ENCODE results near the gene ZNF837. TPM values are rescaled to one million over a fixed set of nuclear protein-coding genes. Genes with fewer than 3 reads are reported as not detected.
A peak's percentile ranks its signal among the peaks of the same experiment; 100 is the strongest.
"Not testable (repeated sequence)": the region's sequence is repeated elsewhere in the genome, so short reads cannot be mapped to it uniquely, and the experiment has no call there.

ZNF837 gene
- polyA plus RNA-seq, 12 donors, result 0.65 to 8.8 (median 1.2) TPM; not detected in 1

DNA sequence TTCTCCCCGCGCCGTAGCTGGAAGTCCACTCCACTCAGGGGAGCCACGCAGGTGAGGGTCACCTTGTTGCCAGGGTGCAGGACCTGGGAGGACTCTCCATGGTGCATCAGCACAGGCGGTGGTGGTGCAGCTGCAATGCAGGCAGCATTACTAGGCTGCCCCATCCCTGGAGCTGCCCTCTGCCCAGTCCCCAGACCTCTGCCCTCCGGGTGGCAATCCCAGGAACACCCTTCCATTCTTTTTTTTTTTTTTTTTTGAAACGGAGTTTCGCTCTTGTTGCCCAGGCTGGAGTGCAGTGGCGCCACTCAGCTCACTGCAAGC is 29.3 kb downstream of the ZNF837 start:
- no peak for DNase-seq

DNA sequence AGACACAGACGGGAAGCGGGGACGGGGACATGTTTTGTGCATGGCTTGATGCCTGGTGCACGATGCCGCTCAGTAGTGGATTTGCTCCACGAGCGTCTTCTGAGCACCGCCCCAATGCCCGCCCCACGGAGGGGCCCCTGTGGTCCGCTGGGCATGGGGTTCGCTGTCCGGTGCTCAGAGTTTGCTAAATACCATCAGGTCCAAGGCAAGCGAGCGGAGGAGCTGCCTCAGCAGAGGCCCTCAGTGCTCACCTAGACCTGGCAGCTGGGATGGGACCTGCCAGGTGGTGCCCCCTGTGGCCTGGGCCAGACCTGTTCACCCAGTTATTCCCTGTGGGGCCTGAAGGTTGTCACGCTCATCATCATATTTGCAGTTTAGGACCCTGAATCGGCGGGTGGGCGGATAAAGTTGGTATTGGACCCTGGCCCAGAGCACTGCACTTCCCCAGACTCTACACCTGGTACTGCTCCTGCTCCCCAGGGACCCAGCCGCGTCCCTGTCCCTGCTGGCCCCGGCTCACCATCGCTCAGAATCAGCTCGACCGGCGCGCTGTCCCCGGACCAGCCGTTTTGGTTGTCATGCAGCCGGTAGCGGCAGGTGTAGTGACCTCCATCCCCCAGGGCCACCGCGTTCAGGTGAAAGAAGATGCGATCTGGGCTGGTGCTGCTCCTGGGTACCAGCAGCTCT is 29.8 kb downstream of the ZNF837 start:
- no peak for DNase-seq

GRCh38 chr19:58350001-58350861 is 30.6 kb downstream of the ZNF837 start:
- no peak for DNase-seq

DNA sequence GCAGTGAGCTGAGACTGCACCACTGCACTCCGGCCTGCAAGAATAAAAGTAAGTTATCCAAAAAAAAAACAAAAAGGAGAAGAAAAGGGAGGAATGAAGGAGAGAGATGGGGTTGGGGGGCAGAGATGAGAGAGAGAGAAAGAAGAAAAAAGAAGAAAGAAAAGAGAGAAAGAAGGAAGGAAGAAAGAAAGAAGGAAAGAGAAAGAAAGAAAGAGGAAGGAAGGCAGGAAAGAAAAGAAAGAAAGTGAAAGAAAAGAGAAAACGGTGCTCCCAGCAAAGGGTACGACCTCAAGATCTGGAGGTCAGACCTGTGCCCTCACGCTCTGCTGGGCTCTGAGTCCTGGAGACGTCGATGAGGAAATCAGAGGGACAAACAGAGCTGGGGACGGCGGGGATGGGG is 31.2 kb downstream of the ZNF837 start:
- DNase-seq, result no peak

DNA sequence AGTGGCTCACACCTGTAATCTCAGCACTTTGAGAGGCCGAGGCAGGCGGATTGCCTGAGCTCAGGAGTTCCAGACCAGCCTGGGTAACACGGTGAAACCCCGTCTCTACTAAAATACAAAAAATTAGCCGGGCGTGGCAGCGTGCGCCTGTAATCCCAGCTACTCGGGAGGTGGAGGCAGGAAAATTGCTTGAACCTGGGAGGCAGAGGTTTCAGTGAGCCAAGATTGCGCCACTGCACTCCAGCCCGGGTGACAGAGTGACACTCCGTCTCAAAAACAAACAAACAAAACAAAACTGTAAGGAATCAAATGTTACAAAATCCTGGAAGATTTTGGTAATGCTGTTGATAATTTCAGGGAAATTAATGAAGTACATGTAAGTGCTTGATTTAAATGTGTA is 32.8 kb downstream of the ZNF837 start:
- not testable (repeated sequence) for DNase-seq

GRCh38 chr19:58346961-58347929 is 33.6 kb downstream of the ZNF837 start:
- peak; percentile 20 for DNase-seq

- DNase-seq, result no peak
Observed at GRCh38 chr19:58345558-58345957, 35.3 kb downstream of the ZNF837 start.

DNA sequence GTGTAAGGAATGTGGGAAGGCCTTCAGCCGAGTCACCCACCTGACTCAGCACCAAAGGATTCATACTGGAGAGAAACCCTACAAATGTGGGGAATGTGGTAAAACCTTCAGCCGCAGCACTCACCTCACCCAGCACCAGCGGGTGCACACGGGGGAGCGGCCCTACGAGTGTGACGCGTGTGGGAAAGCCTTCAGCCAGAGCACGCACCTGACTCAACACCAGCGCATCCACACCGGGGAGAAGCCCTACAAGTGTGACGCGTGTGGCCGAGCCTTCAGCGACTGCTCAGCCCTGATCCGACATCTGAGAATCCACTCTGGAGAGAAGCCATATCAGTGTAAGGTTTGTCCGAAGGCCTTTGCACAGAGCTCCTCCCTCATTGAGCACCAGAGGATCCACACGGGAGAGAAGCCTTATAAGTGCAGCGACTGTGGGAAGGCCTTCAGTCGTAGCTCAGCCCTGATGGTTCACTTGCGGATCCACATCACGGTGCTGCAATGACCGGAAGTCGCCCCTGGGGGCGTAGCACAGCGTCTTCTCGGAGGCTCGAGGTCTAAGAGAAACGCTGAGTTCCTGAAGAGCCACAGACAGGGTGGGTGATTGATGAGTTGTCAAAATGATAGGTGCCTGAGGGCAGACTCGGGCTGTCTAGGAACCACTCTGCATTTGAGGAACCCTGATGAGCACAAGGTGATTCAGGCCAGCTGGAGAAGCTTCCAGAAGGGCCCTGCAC is 41.8 kb downstream of the ZNF837 start:
- no peak for DNase-seq

- DNase-seq, result no peak
Observed at GRCh38 chr19:58338336-58338735, 42.5 kb downstream of the ZNF837 start.

DNA sequence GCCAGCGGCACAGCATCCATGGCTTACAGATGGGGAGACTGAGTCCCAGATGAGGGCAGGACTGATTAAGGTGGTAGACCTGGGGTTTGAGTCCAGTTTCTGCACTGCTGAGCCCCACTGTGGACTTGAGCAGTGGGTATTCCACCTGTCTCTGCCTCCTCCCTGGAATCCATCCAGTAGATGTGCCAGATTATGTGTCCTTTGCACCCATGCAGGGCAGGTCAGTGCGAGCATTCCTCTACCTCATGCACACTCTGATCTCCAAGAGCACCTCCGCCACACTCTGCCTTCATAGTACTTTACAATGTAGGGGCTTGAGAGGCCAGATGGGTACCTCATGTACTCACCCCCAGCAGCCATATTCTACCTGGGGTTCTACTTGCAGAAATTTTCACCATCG is 44.0 kb downstream of the ZNF837 start:
- no peak for DNase-seq

DNA sequence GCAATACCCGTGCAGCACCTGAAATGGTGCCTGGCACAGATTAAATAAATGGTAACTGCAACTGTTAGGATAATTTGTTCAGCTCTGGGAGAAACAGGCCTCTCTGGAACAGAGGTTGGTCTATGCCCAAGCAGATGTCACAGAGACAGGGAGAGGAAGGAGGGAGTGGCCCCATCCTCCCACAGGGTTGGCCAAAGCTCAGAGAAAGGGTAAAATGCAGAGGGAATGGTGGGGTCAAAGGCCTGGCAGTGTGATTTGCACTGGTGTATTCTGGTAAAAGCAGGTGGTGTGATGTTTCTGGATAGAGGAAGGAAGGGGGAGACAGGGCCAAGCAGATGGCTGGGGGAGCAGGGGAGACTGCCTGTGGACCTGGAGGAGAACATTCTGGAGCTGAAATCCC is 44.6 kb downstream of the ZNF837 start:
- no peak for DNase-seq

GRCh38 chr19:58335630-58336029 is 45.2 kb downstream of the ZNF837 start:
- DNase-seq, result no peak

DNA sequence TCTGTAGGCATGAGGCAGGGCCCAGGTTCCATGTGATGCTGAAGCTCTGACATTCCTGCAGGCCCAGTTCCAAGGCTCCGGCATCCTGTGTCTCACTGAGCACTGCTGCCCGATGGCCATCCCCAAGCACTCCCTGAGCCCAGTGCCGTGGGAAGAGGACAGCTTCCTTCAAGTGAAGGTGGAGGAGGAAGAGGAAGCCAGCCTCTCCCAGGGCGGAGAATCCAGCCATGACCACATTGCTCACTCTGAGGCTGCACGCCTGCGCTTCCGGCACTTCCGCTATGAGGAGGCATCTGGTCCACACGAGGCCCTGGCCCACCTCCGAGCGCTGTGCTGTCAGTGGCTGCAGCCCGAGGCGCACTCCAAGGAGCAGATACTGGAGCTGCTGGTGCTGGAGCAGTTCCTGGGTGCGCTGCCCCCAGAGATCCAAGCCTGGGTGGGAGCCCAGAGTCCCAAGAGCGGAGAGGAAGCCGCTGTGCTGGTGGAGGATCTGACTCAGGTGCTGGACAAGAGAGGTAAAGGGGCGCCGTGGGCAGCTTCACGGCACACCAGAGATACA is 46.1 kb downstream of the ZNF837 start:
- no peak for DNase-seq

GRCh38 chr19:58332697-58333096 is 48.1 kb downstream of the ZNF837 start:
- no peak for DNase-seq

DNA sequence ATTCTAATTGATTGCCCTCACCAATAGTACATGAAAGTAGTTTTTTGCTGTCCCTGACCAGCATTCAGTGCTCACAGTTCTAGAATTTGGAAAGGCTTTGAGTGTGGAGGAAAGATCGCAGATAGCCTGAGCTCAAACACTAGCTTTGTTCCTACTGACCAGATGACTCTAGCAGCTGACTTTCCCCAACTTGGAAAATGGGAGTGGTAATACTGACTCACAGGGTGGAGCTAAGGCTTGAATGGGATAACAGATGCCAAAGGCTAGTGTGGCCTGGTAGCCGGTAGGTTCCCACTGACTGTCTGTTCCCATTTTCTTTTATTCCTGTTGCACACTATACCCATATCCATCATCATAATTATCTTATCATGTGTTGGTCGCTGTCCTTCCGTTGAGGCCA is 50.4 kb downstream of the ZNF837 start:
- DNase-seq, result peak; percentile 20

- DNase-seq, result no peak
Observed at GRCh38 chr19:58328999-58329398, 51.8 kb downstream of the ZNF837 start.

DNA sequence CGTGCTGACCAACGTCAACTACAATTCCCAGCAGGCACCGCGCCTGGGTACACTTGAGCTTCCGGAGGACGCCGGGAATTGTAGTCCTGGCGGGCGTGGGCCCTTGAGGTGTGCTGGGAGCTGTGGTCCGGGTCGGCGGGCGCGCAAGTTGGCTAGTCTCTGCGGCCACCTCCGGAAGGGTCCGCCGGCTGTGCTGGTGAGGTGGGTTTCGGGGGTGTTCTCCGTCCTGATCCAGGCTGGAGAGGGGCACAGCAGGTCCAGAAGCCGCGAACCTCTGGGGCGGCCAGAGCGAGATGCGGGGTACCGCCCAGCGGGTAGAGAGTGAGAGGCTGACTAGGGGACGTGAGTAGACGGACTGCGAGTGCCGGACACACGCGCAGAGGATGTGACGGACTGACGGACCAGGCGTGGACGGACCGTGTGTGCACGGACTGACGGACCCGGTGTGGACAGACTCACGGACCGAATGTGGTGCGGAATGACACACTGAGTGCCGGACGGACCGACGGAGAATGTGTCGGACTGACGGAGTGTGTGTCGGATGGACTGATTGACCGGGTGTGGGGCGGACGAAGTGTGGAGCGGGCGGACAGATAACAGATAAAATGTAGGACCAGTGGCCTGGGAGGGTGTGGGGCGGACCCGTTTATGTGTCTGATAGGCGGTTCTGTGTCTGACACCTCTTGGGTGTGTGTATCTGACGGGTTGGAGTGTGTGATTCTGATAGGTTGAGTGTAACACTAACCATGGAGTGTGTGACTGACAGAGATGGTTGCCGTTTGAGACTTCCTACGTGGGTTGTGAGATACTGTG is 53.7 kb downstream of the ZNF837 start, which contains the start of gene ZSCAN22:
ZSCAN22 (plus strand) TSS at position 81 of the 813 bp plus-strand sequence. CDS start 7,809 bp downstream, outside the sequence.
- peak; percentile 98 for DNase-seq

- DNase-seq, result no peak
Observed at GRCh38 chr19:58326501-58326913, 54.3 kb downstream of the ZNF837 start.

- DNase-seq, result no peak
Observed at GRCh38 chr19:58325311-58326022, 55.4 kb downstream of the ZNF837 start.
